Lower lobe of right lung (tissue), 2 donors: ENCODE results near the gene OR2A25. TPM values are rescaled to one million over a fixed set of nuclear protein-coding genes. Genes with fewer than 3 reads are reported as not detected.
"Not testable (repeated sequence)": the region's sequence is repeated elsewhere in the genome, so short reads cannot be mapped to it uniquely, and the experiment has no call there.

Experiments
- ATAC-seq, 2 donors: fragments of 200-7000 bp; cut with Tn5 transposase; one replicate each; pipeline ENCODE4 v1.9.1; 2020 to 2022; ENCODE audit warnings: mild to moderate bottlenecking in 2 of 2, moderate library complexity in 2 of 2
- DNase-seq: peaks from one replicate; pipeline ENCODE4 v3.0.0-alpha.2; 2020
- H3K27ac ChIP-seq: fragments of 200-600 bp; one replicate; pipeline ENCODE4 v1.8.0; 2022
- H3K27me3 ChIP-seq: fragments of 200-600 bp; one replicate; pipeline ENCODE4 v1.8.0; 2022; ENCODE audit warnings: low read depth
- H3K36me3 ChIP-seq: fragments of 200-600 bp; one replicate; pipeline ENCODE4 v1.8.0; 2022; ENCODE audit warnings: mild to moderate bottlenecking
- H3K4me1 ChIP-seq: fragments of 200-600 bp; one replicate; pipeline ENCODE4 v1.8.0; 2022
- H3K4me3 ChIP-seq: fragments of 200-600 bp; one replicate; pipeline ENCODE4 v1.8.0; 2022; ENCODE audit warnings: mild to moderate bottlenecking
- H3K9me3 ChIP-seq: fragments of 200-600 bp; one replicate; pipeline ENCODE4 v1.8.0; 2022
- CTCF ChIP-seq: fragments of 200-600 bp; IDR thresholded peaks from one replicate; pipeline ENCODE4 v1.8.0; 2022; ENCODE audit warnings: antibody characterized with exemption, mild to moderate bottlenecking
- intact Hi-C: fragments of 100-400 bp; cut with DNase I; formaldehyde crosslinking; loops from one replicate; pipeline ENCODE4 v1.11.0; 2022
- total RNA-seq: library from RNA; stranded (reverse); fragmentation: NEBNext Ultra II Directional; extraction: Animal tissue kit (Norgen Biotek cat#: 25700); gene quantifications from one replicate; pipeline ENCODE4 v1.2.1, GENCODE V29; 2021
- donor health status: DM: no; HTN: yes; CAD: no; lungs with severe emphysema.

The OR2A25 gene
- total RNA-seq, 1 donor from 2014 or later: not detected

GRCh38 chr7:144048648-144049047 lies 21.0 kb upstream of the OR2A25 start, which contains the start of gene OR2A5:
Gene OR2A5, plus strand, starts transcription at chr7:144048948. Its CDS starts 1,454 bp downstream, at chr7:144050402.
- H3K4me3 ChIP-seq: no peak within 1 kb of the TSS
- H3K27me3 ChIP-seq: no peaks in the 10 kb centered on the region
- TF ChIP-seq CTCF: no peak
- H3K9me3 ChIP-seq: no peaks in the 10 kb centered on the region
- intact Hi-C loops: no loop called here
- no peaks in the 10 kb centered on the region for H3K36me3 ChIP-seq
- ATAC-seq (no peak), DNase-seq (no peak)
- H3K4me1 ChIP-seq: no peaks in the 10 kb centered on the region
- no peak within 1 kb of the TSS for H3K27ac ChIP-seq

DNA sequence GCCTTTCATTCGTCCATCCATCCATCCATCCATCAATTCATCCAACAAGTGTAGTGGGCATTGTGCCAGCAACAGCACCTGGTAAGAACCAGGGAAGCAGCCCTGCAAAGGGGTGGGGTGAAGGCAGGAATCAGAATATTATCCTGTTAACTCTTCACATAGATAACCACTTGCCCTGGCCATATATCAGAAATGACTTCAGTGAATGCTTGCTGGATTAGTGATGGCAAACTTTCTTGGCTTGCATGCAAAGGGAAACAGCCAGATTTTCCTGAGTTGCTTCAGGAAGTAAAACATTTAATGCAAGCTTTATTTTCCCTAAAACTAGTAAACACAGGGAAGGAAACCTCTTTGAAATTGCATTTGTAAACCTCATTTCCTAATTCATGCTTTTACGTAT lies 20.1 kb upstream of the OR2A25 start:
- intact Hi-C loops: no loop called here
- no peaks in the 10 kb centered on the region for H3K36me3 ChIP-seq
- H3K27me3 ChIP-seq: no peaks in the 10 kb centered on the region
- TF ChIP-seq CTCF: no peak
- no peak overlapping the region for H3K27ac ChIP-seq
- DNase-seq (no peak), ATAC-seq (no peak)
- no peaks in the 10 kb centered on the region for H3K4me1 ChIP-seq
- no peaks in the 10 kb centered on the region for H3K9me3 ChIP-seq
- no peak overlapping the region for H3K4me3 ChIP-seq

DNA sequence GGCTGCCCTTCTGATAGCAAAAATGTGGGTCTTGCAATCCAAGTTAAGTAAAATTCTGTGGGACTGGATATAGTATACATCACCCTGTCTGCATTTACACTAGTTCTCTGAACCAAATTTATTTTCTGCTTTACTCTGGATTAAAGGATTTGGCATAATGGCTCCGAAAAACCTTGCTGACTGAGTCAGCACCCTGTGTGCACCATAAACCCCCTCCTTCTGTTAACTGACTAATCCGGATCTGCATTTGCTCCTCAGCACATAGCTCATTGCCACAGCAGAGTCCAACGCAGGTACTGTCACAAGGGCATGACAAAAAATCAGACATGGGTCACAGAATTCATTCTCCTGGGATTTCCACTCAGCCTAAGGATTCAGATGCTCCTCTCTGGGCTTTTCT lies 19.5 kb upstream of the OR2A25 start:
- no peaks in the 10 kb centered on the region for H3K27me3 ChIP-seq
- no peak for TF ChIP-seq CTCF
- H3K4me3 ChIP-seq: no peak overlapping the region
- ATAC-seq (no peak), DNase-seq (no peak)
- no peaks in the 10 kb centered on the region for H3K36me3 ChIP-seq
- no peaks in the 10 kb centered on the region for H3K9me3 ChIP-seq
- H3K27ac ChIP-seq: no peak overlapping the region
- intact Hi-C loops: no loop called here
- H3K4me1 ChIP-seq: no peaks in the 10 kb centered on the region

- H3K27ac ChIP-seq, ATAC-seq, intact Hi-C loops, DNase-seq, H3K4me3 ChIP-seq, H3K9me3 ChIP-seq, H3K27me3 ChIP-seq, H3K4me1 ChIP-seq, H3K36me3 ChIP-seq: not testable (repeated sequence)
Measured at GRCh38 chr7:144050884-144051283, 18.7 kb upstream of the OR2A25 start.

DNA sequence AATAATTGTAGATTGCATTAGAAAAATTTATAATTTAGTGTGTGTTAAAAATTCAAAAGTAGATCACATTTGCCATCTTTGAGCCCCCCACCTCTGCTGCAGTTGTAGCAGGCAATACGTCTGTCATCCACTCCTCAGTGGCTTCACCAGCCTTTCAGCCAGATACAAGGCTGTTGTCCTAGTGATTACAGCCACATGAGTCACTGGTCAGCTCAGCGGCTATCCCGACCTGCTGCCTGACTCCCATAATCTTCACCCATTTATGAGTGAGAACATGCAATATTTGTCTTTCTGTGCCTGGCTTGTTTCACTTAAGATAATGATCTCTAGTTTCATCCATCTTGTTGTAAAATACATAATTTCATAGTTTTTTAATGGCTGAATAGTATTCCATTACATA lies 11.7 kb upstream of the OR2A25 start:
- H3K27ac ChIP-seq: no peak overlapping the region
- DNase-seq: no peak
- no peak for ATAC-seq
- no peaks in the 10 kb centered on the region for H3K4me1 ChIP-seq
- H3K9me3 ChIP-seq: no peaks in the 10 kb centered on the region
- TF ChIP-seq CTCF: no peak
- no peaks in the 10 kb centered on the region for H3K27me3 ChIP-seq
- intact Hi-C loops: no loop called here
- H3K4me3 ChIP-seq: no peak overlapping the region
- no peaks in the 10 kb centered on the region for H3K36me3 ChIP-seq

DNA sequence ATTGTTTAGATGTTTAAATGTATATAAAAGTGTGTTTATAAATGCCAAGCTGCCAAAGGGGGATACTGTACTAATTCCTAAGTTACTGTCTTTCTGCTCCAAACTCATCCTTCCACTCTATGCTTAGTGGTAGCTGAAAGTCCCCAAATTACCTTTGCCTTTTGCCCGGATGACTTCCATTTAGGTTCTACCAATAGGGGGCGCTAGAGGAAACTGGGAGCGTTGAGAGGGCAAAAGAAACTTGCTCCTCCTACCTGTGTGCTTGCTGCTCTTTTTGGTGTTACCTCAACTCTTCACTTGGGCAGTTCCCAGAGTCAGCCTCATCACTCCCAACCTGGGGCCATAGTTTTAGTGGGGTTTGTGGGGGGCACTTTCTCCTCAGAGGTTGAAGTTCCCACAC lies 5.9 kb upstream of the OR2A25 start:
- H3K27ac ChIP-seq: no peak overlapping the region
- no peak for TF ChIP-seq CTCF
- no peaks in the 10 kb centered on the region for H3K36me3 ChIP-seq
- no peaks in the 10 kb centered on the region for H3K9me3 ChIP-seq
- no peaks in the 10 kb centered on the region for H3K4me1 ChIP-seq
- no peaks in the 10 kb centered on the region for H3K27me3 ChIP-seq
- intact Hi-C loops: no loop called here
- no peak for ATAC-seq
- no peak overlapping the region for H3K4me3 ChIP-seq
- DNase-seq: no peak
